PC-3 (cell line): ENCODE results near the gene CHTOP.

Source experiments
- CTCF ChIP-seq: fragments of 300-600 bp; sonication (generic); conservative IDR thresholded peaks from 2 replicates; pipeline ENCODE4 v1.5.1; 2017; ENCODE audit warnings: antibody characterized with exemption, low read depth, mild to moderate bottlenecking, low read length
- EZH2 ChIP-seq: fragments of 300-600 bp; sonication (generic); IDR thresholded peaks from one replicate; pipeline ENCODE4 v1.6.1; 2017; ENCODE audit warnings: antibody characterized with exemption, mild to moderate bottlenecking, low read length; ENCODE audit not compliant: unreplicated experiment

- TF ChIP-seq CTCF (no peak; the same call in 1 of the 2 replicates), EZH2 (no peak)
These were observed 5.9 kb upstream of the CHTOP start, which contains the start of gene S100A1 for GRCh38 chr1:153627715-153628626.
